Measurements from ENCODE around the gene CC2D1A. TPM values are rescaled to one million over a fixed set of nuclear protein-coding genes. Genes with fewer than 3 reads are reported as not detected.
"Not testable (repeated sequence)": the region's sequence is repeated elsewhere in the genome, so short reads cannot be mapped to it uniquely, and the experiment has no call there.

The CC2D1A gene
- total and polyA plus RNA-seq, 8 donors: 25.0 to 34.3 (median 30.5) TPM

DNA sequence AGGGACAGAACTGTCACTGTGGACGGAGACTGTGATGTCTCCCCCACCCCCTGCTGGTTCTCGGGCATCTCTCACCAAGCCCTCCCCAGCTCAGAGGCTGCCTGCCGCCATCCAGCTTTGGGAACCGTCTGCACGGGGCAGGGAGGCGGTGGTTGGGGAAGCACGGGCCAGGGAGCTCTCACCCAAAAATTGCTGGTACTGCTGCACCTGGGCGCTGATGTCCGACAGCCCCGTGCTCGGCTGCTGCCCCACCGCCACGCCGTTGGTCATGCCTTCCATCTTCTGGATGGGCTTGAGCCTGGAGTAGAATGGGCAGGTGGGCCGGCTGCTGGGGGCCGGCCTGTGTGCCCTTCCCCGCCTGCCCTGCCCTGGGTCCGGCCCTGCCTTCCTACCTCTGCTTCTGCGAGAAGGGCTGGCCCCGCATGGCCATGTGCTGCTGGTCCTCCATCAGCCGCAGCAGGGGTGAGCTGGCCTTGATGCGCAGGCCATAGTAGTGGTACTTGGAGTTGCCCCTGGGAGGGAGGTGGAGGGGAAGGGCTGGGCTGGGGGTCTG lies 62.5 kb downstream of the CC2D1A start:
- H3K9me3 ChIP-seq: no peaks in the 10 kb centered on the region
- H3K4me1 ChIP-seq: no peaks in the 10 kb centered on the region
- no peak for TF ChIP-seq CTCF (IDR thresholded peaks at IDR 0.05)
- H3K27me3 ChIP-seq: no peaks in the 10 kb centered on the region
- H3K27ac ChIP-seq: no peak overlapping the region
- no peak for ATAC-seq
- peak in 1 of 4 donors; percentile 63 for DNase-seq
- H3K4me3 ChIP-seq: no peak overlapping the region
- intact Hi-C loops (cut with DNase I): no loop called here
- H3K36me3 ChIP-seq: peaks cover 0 to 96% of the 10 kb centered on the region in 2 donors

GRCh38 chr19:13968999-13969398 lies 63.0 kb downstream of the CC2D1A start:
- Histone ChIP-seq H3K27ac (no peak overlapping the region), H3K4me1 (no peaks in the 10 kb centered on the region), H3K9me3 (no peaks in the 10 kb centered on the region), H3K36me3 (peaks cover 0 to 96% of the 10 kb centered on the region in 2 donors), H3K4me3 (no peak overlapping the region), H3K27me3 (no peaks in the 10 kb centered on the region)
- ATAC-seq (no peak), DNase-seq (no peak)
- intact Hi-C loops (cut with DNase I): no loop called here
- no peak for TF ChIP-seq CTCF (IDR thresholded peaks at IDR 0.05)

GRCh38 chr19:13969897-13970296 lies 63.9 kb downstream of the CC2D1A start:
- H3K4me1 ChIP-seq: no peaks in the 10 kb centered on the region
- ATAC-seq: no peak
- H3K27me3 ChIP-seq: no peaks in the 10 kb centered on the region
- H3K27ac ChIP-seq: no peak overlapping the region
- peak in 1 of 4 donors; percentile 55 for DNase-seq
- H3K9me3 ChIP-seq: no peaks in the 10 kb centered on the region
- peaks cover 0 to 88% of the 10 kb centered on the region in 2 donors for H3K36me3 ChIP-seq
- H3K4me3 ChIP-seq: no peak overlapping the region
- no peak for TF ChIP-seq CTCF (IDR thresholded peaks at IDR 0.05)
- intact Hi-C loops (cut with DNase I): no loop called here

- H3K9me3 ChIP-seq; H3K27me3 ChIP-seq; intact Hi-C loops (cut with DNase I); H3K4me3 ChIP-seq; DNase-seq; H3K27ac ChIP-seq; H3K4me1 ChIP-seq: not testable (repeated sequence)
- ATAC-seq: peak; percentile 74
- H3K36me3 ChIP-seq: peaks cover 0 to 82% of the 10 kb centered on the region in 2 donors
Observed at GRCh38 chr19:13971868-13972267, 65.9 kb downstream of the CC2D1A start.

DNA sequence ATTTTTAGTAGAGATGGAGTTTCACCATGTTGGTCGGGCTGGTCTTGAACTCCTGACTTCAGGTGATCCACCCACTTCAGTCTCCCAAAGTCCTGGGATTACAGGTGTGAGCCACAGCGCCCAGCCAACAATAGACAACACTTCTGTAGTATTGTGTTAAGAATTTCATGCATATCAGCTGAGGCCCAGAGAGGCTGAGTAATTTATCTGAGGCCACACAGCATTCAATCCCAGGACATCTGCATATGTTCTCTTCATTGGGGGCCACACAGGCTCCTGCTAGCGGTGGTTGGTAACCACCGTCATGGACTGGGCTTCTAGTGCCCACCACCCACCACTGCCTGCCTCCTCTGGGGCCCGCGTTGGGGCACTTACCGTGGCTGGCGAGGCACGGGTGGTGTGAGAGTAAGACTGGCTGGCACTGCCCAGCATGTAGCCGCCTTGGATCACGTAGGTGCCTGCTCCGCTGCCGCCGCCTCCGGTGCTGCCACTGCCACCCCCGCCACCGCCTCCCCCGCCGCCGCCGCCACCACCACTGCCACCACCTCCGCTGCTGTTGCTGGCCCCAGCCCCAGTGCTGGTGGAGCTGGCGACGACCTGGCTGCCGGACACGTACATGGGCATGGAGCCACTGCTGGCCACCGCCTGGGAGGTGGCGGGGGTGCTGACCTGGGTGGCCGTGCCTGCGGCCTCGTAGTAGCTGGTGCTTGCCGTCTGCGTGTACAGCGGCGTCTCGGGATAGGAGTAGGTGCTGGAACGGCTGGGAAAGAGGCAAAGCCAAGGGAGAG lies 66.6 kb downstream of the CC2D1A start:
- no peak for TF ChIP-seq CTCF (IDR thresholded peaks at IDR 0.05)
- Histone ChIP-seq H3K27me3 (no peaks in the 10 kb centered on the region), H3K36me3 (peaks cover 0 to 76% of the 10 kb centered on the region in 2 donors), H3K4me3 (no peak overlapping the region), H3K27ac (no peak overlapping the region), H3K4me1 (no peaks in the 10 kb centered on the region), H3K9me3 (no peaks in the 10 kb centered on the region)
- peak in 1 of 4 donors; percentile 77 for DNase-seq
- no peak for ATAC-seq
- intact Hi-C loops (cut with DNase I): no loop called here

DNA sequence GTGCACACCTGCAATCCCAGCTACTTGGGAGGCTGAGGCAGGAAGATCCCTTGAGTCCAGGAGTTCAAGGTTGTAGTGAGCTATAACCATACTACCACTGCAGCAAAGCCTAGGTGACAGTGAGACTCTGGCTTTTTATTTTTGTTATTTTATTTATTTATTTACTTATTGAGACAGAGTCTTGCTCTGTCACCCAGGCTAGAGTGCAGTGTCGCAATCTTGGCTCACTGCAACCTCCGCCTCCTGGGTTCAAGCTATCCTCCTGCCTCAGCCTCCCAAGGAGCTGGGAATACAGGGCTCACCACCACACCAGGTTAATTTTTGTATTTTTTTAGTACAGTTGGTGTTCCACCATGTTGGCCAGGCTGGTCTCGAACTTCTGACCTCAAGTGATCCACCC lies 67.5 kb downstream of the CC2D1A start:
- H3K27ac ChIP-seq; ATAC-seq; H3K4me3 ChIP-seq; H3K27me3 ChIP-seq; intact Hi-C loops (cut with DNase I); H3K4me1 ChIP-seq; DNase-seq; H3K9me3 ChIP-seq: not testable (repeated sequence)
- H3K36me3 ChIP-seq: peaks cover 0 to 67% of the 10 kb centered on the region in 2 donors
